GM21717 (cell line): Measurements from ENCODE around the gene TXNRD2.

Experiments
- ATAC-seq: cut with Tn5 transposase; IDR thresholded peaks from one replicate; pipeline ENCODE4 v1.9.1; 2021; ENCODE audit warnings: mild to moderate bottlenecking, moderate library complexity; ENCODE audit not compliant: unreplicated experiment

Gene TXNRD2

GRCh38 chr22:19879246-19879570 is 62.4 kb downstream of the TXNRD2 start:
- ATAC-seq, result no peak

- no peak for ATAC-seq
Measured at GRCh38 chr22:19878461-19879245, 63.0 kb downstream of the TXNRD2 start.

GRCh38 chr22:19877626-19878339 is 63.8 kb downstream of the TXNRD2 start:
- ATAC-seq, result no peak

DNA sequence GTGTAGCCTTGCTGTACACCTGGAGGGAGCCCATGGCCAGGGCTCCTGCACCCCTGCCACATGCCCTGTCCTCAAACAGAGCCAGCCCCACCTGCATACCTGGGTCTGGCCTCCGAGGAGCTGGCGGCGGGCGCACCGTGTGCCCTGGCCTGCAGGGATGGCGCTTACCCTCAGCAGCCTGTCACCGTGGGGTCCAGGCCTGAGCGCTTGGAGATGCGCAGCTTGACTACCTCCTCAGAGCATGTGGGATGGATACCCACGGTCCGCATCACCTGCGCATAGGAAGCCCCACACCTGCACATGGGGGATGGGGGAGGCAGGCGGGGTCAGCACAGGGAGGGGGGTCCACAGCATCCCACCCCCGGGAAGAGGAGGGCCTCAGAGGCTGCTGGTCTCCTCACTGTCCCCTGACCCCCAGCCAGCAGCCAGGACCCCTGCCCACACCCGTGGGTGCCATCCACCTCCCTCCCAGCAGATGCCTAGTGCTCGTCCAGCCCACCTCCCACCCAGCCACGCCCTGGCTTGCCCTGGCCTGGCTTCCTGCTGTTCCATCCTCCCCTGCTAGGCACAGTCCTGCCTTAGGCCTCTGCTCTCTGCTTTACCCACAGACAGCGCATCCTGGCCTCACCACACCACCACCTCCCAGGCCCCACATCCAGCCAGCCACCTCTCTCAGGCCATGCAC is 64.5 kb downstream of the TXNRD2 start:
- ATAC-seq, result no peak

- no peak for ATAC-seq
Measured at GRCh38 chr22:19876314-19876940, 65.2 kb downstream of the TXNRD2 start.

DNA sequence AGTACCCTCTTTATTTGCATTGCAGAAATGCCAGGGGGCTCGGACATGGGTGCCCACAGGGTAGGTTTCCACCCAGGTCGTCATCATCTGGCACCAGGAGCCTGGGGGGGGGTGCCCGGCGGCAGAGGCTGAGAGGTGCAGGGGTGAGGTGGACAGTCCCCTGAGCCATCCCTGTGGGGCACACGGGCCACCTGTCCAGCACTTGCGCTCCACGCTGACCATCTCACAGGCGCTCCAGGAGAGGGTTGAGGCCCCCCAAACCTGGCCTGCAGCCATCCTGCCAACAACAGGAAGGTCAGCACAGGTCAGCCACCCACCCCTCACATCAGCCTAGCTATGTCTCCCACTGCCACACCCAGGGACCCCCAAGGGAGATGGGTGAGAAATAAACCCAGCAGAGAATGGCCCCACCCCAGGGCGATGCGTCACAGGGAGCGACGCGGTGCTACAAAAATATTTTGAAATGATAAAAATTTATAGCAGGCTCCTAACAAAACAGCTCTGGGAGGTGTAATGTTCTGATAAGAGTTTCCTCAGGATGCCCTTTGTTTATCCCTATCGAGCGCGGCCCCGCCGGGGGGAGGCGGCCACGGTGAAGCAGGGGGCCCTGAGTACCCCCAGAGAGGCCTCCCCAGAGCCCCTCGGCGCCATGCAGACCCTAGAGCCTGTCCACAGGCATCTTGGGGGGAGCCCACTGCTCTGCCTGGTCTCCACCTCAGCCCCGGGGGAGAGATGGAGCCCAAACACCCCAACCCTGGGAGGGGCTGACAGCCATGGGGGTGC is 65.9 kb downstream of the TXNRD2 start:
- ATAC-seq, result no peak

GRCh38 chr22:19875061-19875530 is 66.5 kb downstream of the TXNRD2 start:
- no peak for ATAC-seq

DNA sequence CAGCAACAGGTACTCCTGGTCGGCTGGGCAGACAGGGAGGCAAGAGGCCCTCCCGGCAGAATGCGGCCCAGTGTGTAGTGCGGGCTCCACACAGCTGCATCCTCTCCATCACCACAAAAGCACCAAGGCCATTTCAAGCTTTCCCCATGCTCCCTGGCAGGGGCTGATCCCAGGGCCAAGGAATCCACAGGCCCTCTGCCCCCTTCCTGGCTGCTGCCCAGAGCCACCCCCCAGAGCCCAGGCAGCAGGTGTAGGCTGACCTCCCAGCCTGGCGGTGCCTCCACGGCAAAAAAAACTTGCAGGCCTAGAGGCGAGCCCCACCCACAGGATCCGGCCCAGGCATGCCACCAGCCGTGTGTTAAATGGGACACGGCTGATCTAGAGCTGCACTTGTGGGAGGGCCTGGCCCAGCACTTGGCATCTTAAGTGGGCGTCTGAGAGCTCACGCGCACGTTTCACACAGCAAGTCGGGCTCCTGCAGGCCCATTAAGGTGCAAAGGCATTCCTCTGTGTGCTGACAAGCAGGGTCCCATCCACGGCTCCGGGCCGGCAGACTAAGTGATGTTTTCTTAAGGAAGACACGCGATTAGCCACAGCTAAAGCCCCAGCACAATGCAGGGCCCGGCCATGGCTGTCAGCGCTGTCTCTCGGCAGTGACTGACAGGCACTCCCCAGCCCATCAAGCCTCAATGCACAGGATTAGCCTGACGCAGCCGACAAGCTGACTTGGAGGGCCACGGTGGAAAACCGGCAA is 67.1 kb downstream of the TXNRD2 start:
- no peak for ATAC-seq

GRCh38 chr22:19873960-19874306 is 67.7 kb downstream of the TXNRD2 start:
- ATAC-seq, result no peak

DNA sequence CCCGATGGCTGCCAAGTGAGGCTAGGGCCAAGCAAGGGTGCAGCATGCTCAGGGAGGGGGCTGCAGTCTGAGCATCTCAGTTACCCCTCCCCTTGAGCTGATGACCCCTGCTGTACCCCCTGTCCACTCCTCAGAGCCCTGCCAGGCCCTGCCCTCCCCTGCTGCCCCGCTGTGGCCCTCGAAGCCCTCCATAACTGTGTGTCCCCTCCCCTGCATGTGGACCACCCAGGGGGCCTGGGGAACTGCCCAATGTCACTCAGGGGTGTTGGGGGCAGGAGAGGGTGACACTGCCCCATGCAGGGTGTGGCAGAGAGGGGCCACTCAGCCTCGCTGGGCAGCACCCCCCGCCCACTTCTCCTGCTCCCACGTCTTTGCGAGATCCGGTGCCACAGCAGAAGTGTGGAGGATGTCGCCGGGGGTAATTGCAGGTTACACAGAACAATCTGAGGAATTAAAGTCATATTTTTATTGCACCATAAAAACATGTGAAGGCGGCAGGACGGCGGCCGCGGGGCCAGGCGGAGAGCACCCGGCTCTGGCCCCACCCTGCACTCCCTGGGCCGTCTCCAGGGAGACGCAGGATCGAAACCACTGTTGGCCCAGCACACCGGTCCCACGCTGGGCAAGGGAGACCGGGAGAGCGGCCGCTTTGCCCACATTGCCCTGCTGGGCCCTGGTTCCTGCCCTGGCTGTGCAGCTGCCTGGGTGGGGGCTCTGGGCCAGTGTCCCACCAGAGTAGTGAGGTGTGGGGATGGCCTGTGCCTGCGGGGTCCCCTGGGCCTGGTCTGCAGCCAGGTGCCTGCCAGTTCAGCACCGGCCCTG is 68.3 kb downstream of the TXNRD2 start:
- no peak for ATAC-seq

DNA sequence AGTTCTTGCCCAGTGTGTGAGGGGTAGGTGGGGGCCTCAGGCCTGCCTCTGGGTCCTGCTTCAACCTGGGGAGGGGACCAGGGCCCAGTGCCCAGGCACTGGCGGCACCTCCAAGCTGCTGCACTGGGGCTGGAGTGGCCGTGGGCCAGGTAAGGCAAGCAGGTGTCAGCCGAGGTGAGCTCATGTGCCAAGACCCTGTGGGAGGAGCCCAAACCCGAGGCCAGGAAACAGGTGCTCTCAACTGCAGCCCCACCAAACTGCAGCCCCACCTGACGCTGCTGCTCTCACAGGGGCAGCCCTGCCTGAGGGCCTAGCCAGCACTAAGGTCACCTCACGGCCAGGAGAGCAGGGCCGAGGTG is 68.9 kb downstream of the TXNRD2 start:
- no peak for ATAC-seq

DNA sequence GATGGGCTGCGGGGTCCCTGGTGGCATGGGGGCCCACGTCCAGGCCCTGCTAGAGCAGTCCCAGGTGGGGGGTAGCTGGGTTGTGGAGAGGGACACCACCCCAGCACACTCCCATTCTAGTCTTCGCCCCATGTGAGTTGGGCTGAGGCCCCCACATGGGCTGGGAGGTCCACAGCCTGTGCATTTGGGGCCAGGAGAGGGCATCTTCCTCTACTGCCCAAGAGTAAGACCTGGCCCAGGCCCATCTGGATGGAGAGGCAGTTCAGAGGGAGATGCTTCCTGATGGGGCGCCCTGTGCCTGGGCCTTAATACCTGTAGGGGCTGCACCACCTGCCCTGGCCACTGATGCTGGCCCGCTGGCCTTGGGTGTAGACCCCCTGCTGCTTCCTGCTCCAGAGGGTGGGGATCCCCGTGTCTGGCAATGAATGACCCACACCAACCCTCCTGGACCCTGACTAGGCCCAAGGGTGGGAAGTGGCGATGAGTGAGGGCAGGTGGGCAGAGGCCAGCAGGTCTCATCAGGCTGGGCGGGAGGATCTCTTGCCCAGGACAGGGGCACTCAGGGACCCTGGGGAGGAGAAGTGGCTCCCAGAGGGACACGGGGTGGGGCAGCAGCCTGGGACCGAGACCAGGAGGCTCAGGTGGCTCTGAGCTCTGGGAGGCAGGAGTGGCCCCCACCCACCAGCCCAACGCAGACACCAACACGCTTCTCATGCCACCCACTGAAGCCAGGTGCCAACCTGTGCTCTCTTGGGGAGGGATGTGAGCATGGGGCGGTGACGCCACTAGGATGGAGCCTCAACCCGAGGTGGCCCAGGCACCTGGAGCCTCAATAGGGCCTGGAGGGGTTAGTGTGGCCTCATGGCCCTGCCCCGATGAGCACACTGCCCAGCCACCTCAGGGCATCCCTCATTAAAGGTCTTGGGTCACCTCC is 69.5 kb downstream of the TXNRD2 start:
- ATAC-seq, result no peak

DNA sequence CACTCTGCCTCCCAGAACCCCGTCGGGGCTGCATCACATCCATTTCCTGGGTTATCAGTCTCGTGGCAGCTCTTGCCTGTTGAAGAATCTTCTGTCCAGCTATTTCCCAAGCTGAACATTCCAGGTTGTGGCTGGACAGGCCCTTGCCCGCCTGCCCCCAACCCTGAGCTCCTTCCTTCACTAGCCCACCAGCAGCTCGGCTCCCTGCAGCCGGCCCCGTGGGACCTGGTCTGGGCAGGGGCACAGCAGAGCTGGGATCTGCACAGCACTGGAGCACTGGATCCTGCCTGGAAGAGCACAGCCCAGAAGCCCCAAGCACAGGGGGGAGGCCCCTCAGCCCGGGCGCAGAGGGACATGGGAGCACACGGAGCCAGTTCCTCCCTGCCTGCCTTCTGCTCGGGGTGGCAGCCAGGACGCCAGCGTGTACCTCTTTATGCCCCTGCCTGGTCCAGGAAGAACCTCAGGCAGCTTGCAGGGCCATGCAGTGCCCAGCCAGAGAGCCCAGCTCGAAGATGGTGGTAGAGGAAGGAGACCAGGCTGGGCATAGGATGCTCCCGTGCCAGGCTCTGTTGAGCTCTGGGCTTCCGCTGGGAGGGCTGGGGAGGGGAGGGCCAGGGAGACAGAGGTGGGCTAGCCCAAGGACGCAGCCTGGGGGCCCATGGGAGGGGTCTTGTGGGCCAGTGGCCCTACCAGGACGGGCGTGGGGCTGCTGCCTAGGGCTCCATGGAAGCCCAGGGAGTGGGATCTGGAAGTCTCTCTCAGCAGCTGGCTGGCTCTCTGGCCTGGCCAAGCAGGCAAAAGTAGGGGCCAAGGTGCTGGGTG is 70.4 kb downstream of the TXNRD2 start:
- no peak for ATAC-seq

- ATAC-seq, result no peak
Measured at GRCh38 chr22:19870153-19871022, 71.2 kb downstream of the TXNRD2 start.

DNA sequence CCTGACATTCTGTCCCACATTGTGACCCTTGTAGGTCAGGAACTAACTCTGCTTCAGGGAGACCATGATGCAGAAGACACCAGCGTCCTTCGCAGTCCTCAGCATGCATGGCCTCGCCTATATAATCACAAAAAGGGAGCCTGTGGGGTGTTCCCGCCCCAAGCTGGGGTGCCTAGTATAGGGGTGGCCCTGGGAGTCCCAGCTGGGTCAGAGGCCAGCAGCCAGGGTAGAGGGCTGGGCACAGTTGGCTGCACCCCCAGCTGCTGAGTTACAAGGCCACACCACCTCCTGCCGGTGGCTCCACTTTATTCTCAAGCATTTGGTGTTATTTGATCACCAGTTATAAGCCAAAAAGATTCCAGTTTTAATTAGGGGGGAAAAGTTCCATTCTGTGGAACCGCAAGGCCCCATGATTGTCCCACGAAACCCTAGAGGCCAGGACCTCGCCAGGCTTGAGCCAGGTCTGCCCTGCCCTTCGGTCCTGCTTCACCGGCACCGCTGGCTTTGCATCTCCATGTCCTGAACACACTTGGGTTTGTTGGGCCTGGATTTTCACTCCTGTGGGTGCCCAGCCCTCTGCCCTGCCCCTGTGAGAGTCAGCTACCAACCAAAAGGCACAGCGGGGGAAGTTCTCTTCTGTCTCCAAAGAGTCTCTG is 72.0 kb downstream of the TXNRD2 start:
- ATAC-seq, result no peak
